H1 (cell line): ENCODE results near the gene SERPINB1. TPM values are rescaled to one million over a fixed set of nuclear protein-coding genes. Genes with fewer than 3 reads are reported as not detected.

ENCODE experiments used
- CTCF ChIA-PET: fragments of 300-600 bp; sonication (Branson Sonifier 250); formaldehyde crosslinking; loops from one replicate; lab custom pipeline; 2021; ENCODE audit not compliant: partially characterized antibody; lab: Charles Lee
- POLR2A ChIA-PET: fragments of 300-600 bp; sonication (Branson Sonifier 250); formaldehyde crosslinking; loops from one replicate; lab custom pipeline; 2021; ENCODE audit warnings: inconsistent platforms; ENCODE audit not compliant: partially characterized antibody; lab: Charles Lee
- DNase-seq, 2 experiments: peaks; one replicate each; pipeline versions ENCODE4 v3.0.0 to v3.0.0-alpha.2; 2010 to 2022; ENCODE audit warnings: low spot score in 2 of 2, low read depth in 1 of 2, mixed read lengths in 1 of 2
- FAIRE-seq: peaks from 2 replicates; lab custom pipeline; 2011; peaks lifted over from hg19 to GRCh38; lab: Jason Lieb, UNC
- H2AFZ ChIP-seq: 2 replicates; pipeline ENCODE4 v1.8.1; 2012; ENCODE audit warnings: low read length, inconsistent platforms
- H2AK5ac ChIP-seq: 2 replicates; pipeline ENCODE4 v1.6.1; 2013; ENCODE audit warnings: low read depth, low read length
- H2BK120ac ChIP-seq: replicated peaks from 2 replicates; pipeline ENCODE3; 2013; ENCODE audit warnings: low read depth, low read length, inconsistent platforms
- H2BK12ac ChIP-seq: 2 replicates; pipeline ENCODE4 v1.6.1; 2013; ENCODE audit warnings: low read depth, low read length
- H2BK15ac ChIP-seq: 2 replicates; pipeline ENCODE4 v1.6.1; 2013; ENCODE audit warnings: low read length
- H2BK20ac ChIP-seq: 2 replicates; pipeline ENCODE4 v1.6.1; 2013; ENCODE audit warnings: low read length
- H2BK5ac ChIP-seq: 2 replicates; pipeline ENCODE4 v1.6.1; 2013; ENCODE audit warnings: low read depth, low read length
- H3K14ac ChIP-seq: 2 replicates; pipeline ENCODE4 v1.6.1; 2013; ENCODE audit warnings: inconsistent platforms; ENCODE audit not compliant: insufficient read length
- H3K18ac ChIP-seq: 2 replicates; pipeline ENCODE4 v1.6.1; 2013; ENCODE audit warnings: low read length; ENCODE audit errors: extremely low read depth
- H3K23ac ChIP-seq: 2 replicates; pipeline ENCODE4 v1.6.1; 2013; ENCODE audit warnings: inconsistent platforms; ENCODE audit not compliant: insufficient read length
- H3K23me2 ChIP-seq: 2 replicates; pipeline ENCODE4 v1.6.1; 2013; ENCODE audit warnings: low read depth, low read length
- H3K27ac ChIP-seq: 2 replicates; pipeline ENCODE4 v1.6.1; 2011; ENCODE audit warnings: low read depth, low read length, inconsistent platforms
- H3K27me3 ChIP-seq, 4 experiments: replicated peaks in 1 of 4; 1 replicate in 1 of 4; 2 replicates in 3 of 4; pipeline versions ENCODE4 v1.6.1 to v1.8.1; 2011 to 2013; ENCODE audit warnings: low read length in 3 of 4, mild to moderate bottlenecking in 3 of 4, inconsistent platforms in 2 of 4, mixed read lengths in 2 of 4, moderate library complexity in 1 of 4; ENCODE audit not compliant: control insufficient read depth in 3 of 4, insufficient read depth in 3 of 4; ENCODE audit errors: extremely low read depth in 1 of 4
- H3K36me3 ChIP-seq, 4 experiments: 2 replicates each; pipeline versions ENCODE4 v1.6.1 to v1.8.1; 2011 to 2013; ENCODE audit warnings: mild to moderate bottlenecking in 4 of 4, low read length in 3 of 4, moderate library complexity in 2 of 4, control low read depth in 1 of 4, inconsistent platforms in 1 of 4; ENCODE audit not compliant: insufficient read depth in 4 of 4, control insufficient read depth in 2 of 4
- H3K4ac ChIP-seq: replicated peaks from 2 replicates; pipeline ENCODE3; 2013; ENCODE audit warnings: low read length, low read depth, mixed read lengths, inconsistent platforms; ENCODE audit not compliant: insufficient read length
- H3K4me1 ChIP-seq, 4 experiments: replicated peaks in 1 of 4; 1 replicate in 1 of 4; 2 replicates in 3 of 4; pipeline versions ENCODE4 v1.6.1 to v1.8.1; 2011 to 2013; ENCODE audit warnings: low read length in 3 of 4, inconsistent platforms in 2 of 4, mixed read lengths in 1 of 4; ENCODE audit not compliant: insufficient read depth in 4 of 4, control insufficient read depth in 3 of 4
- H3K4me2 ChIP-seq, 2 experiments: 2 replicates each; pipeline versions ENCODE4 v1.6.1 to v1.8.1; 2011 to 2013; ENCODE audit warnings: low read depth in 2 of 2, low read length in 2 of 2, control low read depth in 1 of 2, inconsistent platforms in 1 of 2, mild to moderate bottlenecking in 1 of 2; ENCODE audit not compliant: insufficient read depth in 1 of 2
- H3K4me3 ChIP-seq, 4 experiments: fragments of 200-600, 300-600 bp in 1 of 4; sonication (generic), shearing (Covaris generic), sonication (Bioruptor Twin) in 1 of 4; 2 replicates each; pipeline versions ENCODE4 v1.5.1 to v1.8.1; 2011 to 2016; ENCODE audit warnings: low read length in 4 of 4, low read depth in 3 of 4, control low read depth in 2 of 4, inconsistent platforms in 2 of 4, mild to moderate bottlenecking in 2 of 4, mixed read lengths in 1 of 4, moderate library complexity in 1 of 4; ENCODE audit not compliant: insufficient read depth in 2 of 4; ENCODE audit errors: extremely low read depth in 1 of 4
- H3K56ac ChIP-seq: replicated peaks from 2 replicates; pipeline ENCODE3; 2013; ENCODE audit warnings: low read depth, mild to moderate bottlenecking, mixed read lengths, low read length, inconsistent platforms; ENCODE audit not compliant: insufficient read length
- H3K79me1 ChIP-seq: 2 replicates; pipeline ENCODE4 v1.6.1; 2013; ENCODE audit warnings: low read depth, low read length, control low read depth
- H3K79me2 ChIP-seq, 2 experiments: 2 replicates each; pipeline versions ENCODE4 v1.6.1 to v1.8.1; 2012 to 2013; ENCODE audit warnings: low read length in 2 of 2, mild to moderate bottlenecking in 2 of 2, inconsistent platforms in 1 of 2; ENCODE audit not compliant: insufficient read depth in 2 of 2, control insufficient read depth in 1 of 2
- H3K9ac ChIP-seq, 4 experiments: replicated peaks in 1 of 4; 1 replicate in 1 of 4; 2 replicates in 3 of 4; pipeline versions ENCODE4 v1.6.1 to v1.8.1; 2011 to 2013; ENCODE audit warnings: low read depth in 3 of 4, low read length in 3 of 4, control low read depth in 2 of 4, mild to moderate bottlenecking in 2 of 4, moderate library complexity in 2 of 4, inconsistent platforms in 1 of 4; ENCODE audit errors: extremely low read depth in 1 of 4
- H3K9me3 ChIP-seq, 2 experiments: 2 replicates each; pipeline versions ENCODE4 v1.6.1 to v1.8.1; 2012 to 2013; ENCODE audit warnings: mild to moderate bottlenecking in 2 of 2, moderate library complexity in 2 of 2, control low read depth in 1 of 2, inconsistent platforms in 1 of 2, low read depth in 1 of 2, low read length in 1 of 2, mixed read lengths in 1 of 2; ENCODE audit not compliant: insufficient read depth in 2 of 2
- H4K20me1 ChIP-seq, 2 experiments: replicated peaks in 1 of 2; 2 replicates each; pipeline versions ENCODE3 to v1.8.1; 2011 to 2013; ENCODE audit warnings: inconsistent platforms in 2 of 2, low read length in 2 of 2, mild to moderate bottlenecking in 1 of 2; ENCODE audit not compliant: insufficient read depth in 2 of 2, control insufficient read depth in 1 of 2
- H4K5ac ChIP-seq: 2 replicates; pipeline ENCODE4 v1.6.1; 2013; ENCODE audit warnings: low read length, low read depth, mixed read lengths, inconsistent platforms; ENCODE audit not compliant: insufficient read length
- H4K8ac ChIP-seq: 2 replicates; pipeline ENCODE4 v1.8.0; 2013; ENCODE audit warnings: mild to moderate bottlenecking, moderate library complexity, low read length, inconsistent platforms; ENCODE audit not compliant: insufficient read depth; ENCODE audit errors: extremely low read depth
- H4K91ac ChIP-seq: replicated peaks from 2 replicates; pipeline ENCODE3; 2013; ENCODE audit warnings: low read length, mixed read lengths, inconsistent platforms; ENCODE audit not compliant: insufficient read length
- JUND ChIP-seq: IDR thresholded peaks from 2 replicates; pipeline ENCODE4 v1.6.1; 2011; ENCODE audit warnings: mild to moderate bottlenecking, improper control_type of control experiment, low read length
- KDM5A ChIP-seq: fragments of 200-600 bp; IDR thresholded peaks from 2 replicates; pipeline ENCODE4 v1.7.1; 2012; ENCODE audit warnings: mild to moderate bottlenecking, low read length, inconsistent platforms, mixed read lengths
- SP1 ChIP-seq: IDR thresholded peaks from 2 replicates; pipeline ENCODE4 v1.6.1; 2011; ENCODE audit warnings: low read depth, low read length
- TAF1 ChIP-seq: IDR thresholded peaks from 2 replicates; pipeline ENCODE4 v1.6.1; 2011; ENCODE audit warnings: mild to moderate bottlenecking, low read depth, low read length
- WGBS, 2 experiments: shearing (Covaris generic) in 1 of 2; methylation state at CpG; one replicate each; pipeline versions ENCODE4 v1.1.6 to v1.1.7; 2013 to 2015; ENCODE audit warnings: low lambda C conversion rate in 2 of 2, mixed read lengths in 2 of 2, inconsistent platforms in 1 of 2, low coverage in 1 of 2, missing lambda C conversion rate in 1 of 2; ENCODE audit not compliant: insufficient replicate concordance in 2 of 2, insufficient coverage in 1 of 2, insufficient read length in 1 of 2; ENCODE audit errors: extremely low coverage in 1 of 2, missing lambda C conversion rate in 1 of 2; 5-methylcytosine and 5-hydroxymethylcytosine counted together
- polyA plus RNA-seq, 7 experiments: library from polyadenylated mRNA; depleted of rRNA in 3 of 7; stranded (reverse) in 5 of 7; unstranded in 2 of 7; fragments of >200 nt in 5 of 7; fragments of 200-250 nt in 2 of 7; gene quantifications; 1 replicate in 5 of 7; 2 replicates in 1 of 7; 4 replicates in 1 of 7; pipeline versions ENCODE4 v1.2.1 to v1.2.3, GENCODE V29; 2011 to 2013; ENCODE audit warnings: missing spikeins in 2 of 7, mixed read lengths in 2 of 7
- total RNA-seq: library from RNA; stranded (reverse); fragmentation: NEBNext Ultra II Directional; extraction: Animal tissue kit (Norgen Biotek cat#: 25700); gene quantifications from 2 replicates; pipeline ENCODE4 v1.2.1, GENCODE V29; 2021

SERPINB1 gene
- total and polyA plus RNA-seq, 2 of the 8 experiments (the other 6 are each of a cell fraction or from before 2014, with no cell fraction given): 8.1 to 17.3 TPM

DNA sequence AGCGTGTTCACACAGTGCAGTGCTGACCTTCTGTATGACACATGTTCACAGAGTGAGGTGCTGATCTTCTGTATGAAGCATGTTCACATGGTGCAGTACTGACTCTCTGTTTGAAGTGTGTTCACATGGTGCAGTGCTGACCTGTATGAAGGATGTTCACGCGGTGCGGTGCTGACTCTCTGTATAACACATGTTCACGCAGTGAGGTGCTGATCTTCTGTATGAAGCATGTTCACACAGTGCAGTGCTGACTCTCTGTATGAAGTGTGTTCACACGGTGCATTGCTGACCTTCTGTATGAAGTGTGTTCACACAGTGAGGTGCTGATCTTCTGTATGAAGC is 10.8 kb upstream of the SERPINB1 start:
- Histone ChIP-seq H3K36me3 (no peaks in the 10 kb centered on the region), H4K20me1 (no peaks in the 10 kb centered on the region), H2BK12ac (peak overlapping the region; percentile 94), H2AK5ac (peak overlapping the region; percentile 84), H2BK120ac (no peak overlapping the region), H3K4me1 (peaks cover 4 to 23% (median 14%) of the 10 kb centered on the region in 4 experiments), H4K8ac (no peak overlapping the region), H3K18ac (peak overlapping the region; percentile 9; the same call in 1 of the 2 replicates), H3K56ac (no peak overlapping the region), H3K23me2 (peaks cover 4% of the 10 kb centered on the region; the same call in 1 of the 2 replicates), H2AFZ (no peak overlapping the region), H3K4ac (no peak overlapping the region), H3K79me1 (no peaks in the 10 kb centered on the region), H3K4me2 (no peak overlapping the region; a peak in 1 of 4 replicates), H3K79me2 (no peaks in the 10 kb centered on the region), H3K14ac (no peak overlapping the region), H3K23ac (no peak overlapping the region), H2BK20ac (peak overlapping the region; percentile 83), H2BK15ac (peak overlapping the region; percentile 63), H4K5ac (no peak overlapping the region), H2BK5ac (peak overlapping the region; percentile 60), H3K27me3 (no peaks in the 10 kb centered on the region), H3K27ac (no peak overlapping the region), H4K91ac (no peak overlapping the region), H3K9me3 (no peaks in the 10 kb centered on the region), H3K4me3 (no peak overlapping the region), H3K9ac (no peak overlapping the region)
- FAIRE-seq: no peak
- POLR2A ChIA-PET: interaction anchor here (1.6 to 3.6 kb wide), 2 partner anchors 10 to 13 kb away, joined by 4 to 18 read pairs; partner anchors contain the start of gene SERPINB1
- WGBS, 2 experiments: 79% methylated on average over 6 of the region's 6 CpGs; no CpG with 5 or more reads in 1 of the 2 experiments
- TF ChIP-seq KDM5A: no peak
- TF ChIP-seq TAF1: no peak
- no peak for TF ChIP-seq SP1
- TF ChIP-seq JUND: no peak
- CTCF ChIA-PET: interaction anchor here (0.6 to 2.1 kb wide), 3 partner anchors 15 to 100 kb away, joined by 3 to 4 read pairs (median 3); no protein-coding TSS in a partner anchor
- DNase-seq: no peak
